Osteoblast (primary cell): ENCODE measurements around the gene RIMBP2. TPM values are rescaled to one million over a fixed set of nuclear protein-coding genes. Genes with fewer than 3 reads are reported as not detected.
"Not testable (repeated sequence)": the region's sequence is repeated elsewhere in the genome, so short reads cannot be mapped to it uniquely, and the experiment has no call there.

Experiments
- DNase-seq: peaks from one replicate; pipeline ENCODE4 v3.0.0; 2011; ENCODE audit warnings: low spot score, mixed read lengths; ENCODE audit not compliant: insufficient read length; ENCODE audit errors: missing footprints
- H2AFZ ChIP-seq: 2 replicates; pipeline ENCODE4 v1.6.0; 2011; ENCODE audit warnings: mild to moderate bottlenecking, low read length
- H3K27ac ChIP-seq: 2 replicates; pipeline ENCODE4 v1.5.1; 2011; ENCODE audit warnings: mild to moderate bottlenecking, low read depth, low read length, moderate library complexity
- H3K27me3 ChIP-seq: 2 replicates; pipeline ENCODE4 v1.6.0; 2012; ENCODE audit warnings: mild to moderate bottlenecking, control low read depth, inconsistent platforms, low read length, moderate library complexity; ENCODE audit not compliant: insufficient read depth
- H3K36me3 ChIP-seq: 2 replicates; pipeline ENCODE4 v1.5.1; 2011; ENCODE audit warnings: mild to moderate bottlenecking, low read length, control low read depth, moderate library complexity; ENCODE audit not compliant: insufficient read depth
- H3K4me1 ChIP-seq: 2 replicates; pipeline ENCODE4 v1.5.1; 2011; ENCODE audit warnings: mild to moderate bottlenecking, low read length, control low read depth, moderate library complexity; ENCODE audit not compliant: insufficient read depth
- H3K4me2 ChIP-seq: 2 replicates; pipeline ENCODE4 v1.6.0; 2011; ENCODE audit warnings: mild to moderate bottlenecking, low read length; ENCODE audit not compliant: insufficient read depth
- H3K4me3 ChIP-seq: fragments of 200-600 bp; sonication (generic); 3 replicates; pipeline ENCODE4 v1.5.1; 2012; ENCODE audit warnings: mild to moderate bottlenecking, low read length, inconsistent platforms; ENCODE audit not compliant: insufficient read depth
- H3K79me2 ChIP-seq: 2 replicates; pipeline ENCODE4 v1.6.0; 2012; ENCODE audit warnings: mild to moderate bottlenecking, low read length, control low read depth, inconsistent platforms; ENCODE audit not compliant: insufficient read depth
- H3K9me3 ChIP-seq: 2 replicates; pipeline ENCODE4 v1.5.1; 2011; ENCODE audit warnings: low read depth, low read length, control low read depth
- H4K20me1 ChIP-seq: 2 replicates; pipeline ENCODE4 v1.6.0; 2012; ENCODE audit warnings: mild to moderate bottlenecking, low read length, control low read depth; ENCODE audit not compliant: insufficient read depth
- total RNA-seq: library from RNA; depleted of rRNA; stranded (reverse); fragments of >200 nt; gene quantifications from 2 replicates; pipeline ENCODE4 v1.2.3, GENCODE V29; 2012
- TF ChIP-seq, protein P1 (sequence below): IDR thresholded peaks from 2 replicates; pipeline ENCODE4 v1.5.1; 2011; ENCODE audit warnings: mild to moderate bottlenecking, low read depth, low read length, moderate library complexity; ENCODE audit errors: extremely low read depth

The RIMBP2 gene
- total RNA-seq, 1 donor: not detected

DNA sequence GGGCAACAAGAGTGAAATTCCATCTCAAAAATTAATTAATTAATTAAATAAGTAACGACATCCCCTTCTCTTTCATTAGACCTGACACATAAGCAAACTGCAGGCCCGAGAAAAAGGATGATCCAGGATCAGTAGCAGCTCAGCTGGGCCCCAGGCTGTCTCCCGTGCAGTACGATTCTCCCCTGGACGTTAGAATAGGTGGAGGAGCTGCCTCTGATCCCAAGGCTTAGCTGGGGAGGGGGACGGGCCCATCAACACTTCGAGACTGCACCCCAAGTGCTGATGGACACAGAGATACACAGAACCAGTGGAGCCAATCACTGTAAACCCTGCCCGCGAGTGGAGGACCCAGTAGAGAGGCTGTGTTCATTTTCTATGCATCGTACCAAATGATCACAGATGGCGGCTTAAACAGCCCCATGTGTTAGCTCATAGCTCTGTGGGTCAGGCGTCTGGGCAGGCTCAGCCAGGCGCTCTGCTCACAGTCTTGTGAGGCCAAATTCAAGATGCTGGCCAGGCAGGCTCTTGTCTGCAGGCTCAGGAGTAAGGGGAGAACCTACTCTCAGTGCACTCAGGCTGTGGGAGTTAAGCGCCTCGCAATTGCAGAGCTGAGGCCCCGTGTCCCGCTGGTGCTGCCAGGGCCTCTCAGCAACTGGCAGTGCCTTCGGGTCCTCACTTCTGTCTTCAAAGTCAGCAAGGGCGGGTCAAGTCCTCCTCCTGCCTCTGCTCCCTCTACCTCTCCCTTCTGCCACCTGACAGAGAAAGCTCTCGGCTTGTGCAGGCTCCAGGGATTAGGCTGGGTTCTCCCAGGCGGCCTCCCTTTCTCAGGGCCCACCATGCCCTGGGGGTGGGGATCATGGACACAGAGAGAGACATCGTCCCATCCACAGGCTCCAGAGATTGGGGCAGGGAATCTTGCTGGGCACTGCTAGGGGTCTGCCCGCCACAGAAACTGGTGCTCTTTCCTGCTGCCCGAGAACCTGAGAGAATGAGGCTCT is 26.4 kb downstream of the RIMBP2 start:
- no peak overlapping the region for H3K4me3 ChIP-seq
- no peak overlapping the region for H3K27ac ChIP-seq
- no peaks in the 10 kb centered on the region for H3K79me2 ChIP-seq
- H3K4me2 ChIP-seq: no peak overlapping the region
- H3K27me3 ChIP-seq: no peaks in the 10 kb centered on the region
- TF ChIP-seq, protein P1, sequence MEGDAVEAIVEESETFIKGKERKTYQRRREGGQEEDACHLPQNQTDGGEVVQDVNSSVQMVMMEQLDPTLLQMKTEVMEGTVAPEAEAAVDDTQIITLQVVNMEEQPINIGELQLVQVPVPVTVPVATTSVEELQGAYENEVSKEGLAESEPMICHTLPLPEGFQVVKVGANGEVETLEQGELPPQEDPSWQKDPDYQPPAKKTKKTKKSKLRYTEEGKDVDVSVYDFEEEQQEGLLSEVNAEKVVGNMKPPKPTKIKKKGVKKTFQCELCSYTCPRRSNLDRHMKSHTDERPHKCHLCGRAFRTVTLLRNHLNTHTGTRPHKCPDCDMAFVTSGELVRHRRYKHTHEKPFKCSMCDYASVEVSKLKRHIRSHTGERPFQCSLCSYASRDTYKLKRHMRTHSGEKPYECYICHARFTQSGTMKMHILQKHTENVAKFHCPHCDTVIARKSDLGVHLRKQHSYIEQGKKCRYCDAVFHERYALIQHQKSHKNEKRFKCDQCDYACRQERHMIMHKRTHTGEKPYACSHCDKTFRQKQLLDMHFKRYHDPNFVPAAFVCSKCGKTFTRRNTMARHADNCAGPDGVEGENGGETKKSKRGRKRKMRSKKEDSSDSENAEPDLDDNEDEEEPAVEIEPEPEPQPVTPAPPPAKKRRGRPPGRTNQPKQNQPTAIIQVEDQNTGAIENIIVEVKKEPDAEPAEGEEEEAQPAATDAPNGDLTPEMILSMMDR: no peak
- H3K4me1 ChIP-seq: no peaks in the 10 kb centered on the region
- H2AFZ ChIP-seq: no peak overlapping the region
- no peaks in the 10 kb centered on the region for H3K36me3 ChIP-seq
- no peaks in the 10 kb centered on the region for H4K20me1 ChIP-seq
- peak; percentile 18 for DNase-seq
- no peaks in the 10 kb centered on the region for H3K9me3 ChIP-seq

DNA sequence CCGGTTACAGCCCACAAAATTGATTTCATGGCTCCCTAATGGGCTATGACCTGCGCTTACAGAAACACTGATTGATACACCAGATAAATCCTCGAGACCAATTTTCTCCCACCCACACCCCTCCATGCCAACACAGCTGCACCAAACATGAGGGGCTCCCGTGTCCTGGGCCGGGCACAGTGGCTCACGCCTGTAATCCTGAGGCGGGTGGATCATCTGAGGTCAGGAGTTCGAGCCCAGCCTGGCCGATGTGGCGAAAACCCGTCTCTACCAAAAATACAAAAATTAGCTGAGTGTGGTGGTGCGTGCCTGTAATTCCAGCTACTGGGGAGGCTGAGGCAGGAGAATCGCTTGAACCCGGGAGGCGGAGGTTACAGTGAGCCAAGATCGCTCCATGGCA is 27.1 kb downstream of the RIMBP2 start:
- not testable (repeated sequence) for H2AFZ ChIP-seq, H3K4me2 ChIP-seq, H3K27me3 ChIP-seq, H3K36me3 ChIP-seq, H3K4me3 ChIP-seq, H3K27ac ChIP-seq, DNase-seq, H3K79me2 ChIP-seq, H4K20me1 ChIP-seq, H3K9me3 ChIP-seq, H3K4me1 ChIP-seq

DNA sequence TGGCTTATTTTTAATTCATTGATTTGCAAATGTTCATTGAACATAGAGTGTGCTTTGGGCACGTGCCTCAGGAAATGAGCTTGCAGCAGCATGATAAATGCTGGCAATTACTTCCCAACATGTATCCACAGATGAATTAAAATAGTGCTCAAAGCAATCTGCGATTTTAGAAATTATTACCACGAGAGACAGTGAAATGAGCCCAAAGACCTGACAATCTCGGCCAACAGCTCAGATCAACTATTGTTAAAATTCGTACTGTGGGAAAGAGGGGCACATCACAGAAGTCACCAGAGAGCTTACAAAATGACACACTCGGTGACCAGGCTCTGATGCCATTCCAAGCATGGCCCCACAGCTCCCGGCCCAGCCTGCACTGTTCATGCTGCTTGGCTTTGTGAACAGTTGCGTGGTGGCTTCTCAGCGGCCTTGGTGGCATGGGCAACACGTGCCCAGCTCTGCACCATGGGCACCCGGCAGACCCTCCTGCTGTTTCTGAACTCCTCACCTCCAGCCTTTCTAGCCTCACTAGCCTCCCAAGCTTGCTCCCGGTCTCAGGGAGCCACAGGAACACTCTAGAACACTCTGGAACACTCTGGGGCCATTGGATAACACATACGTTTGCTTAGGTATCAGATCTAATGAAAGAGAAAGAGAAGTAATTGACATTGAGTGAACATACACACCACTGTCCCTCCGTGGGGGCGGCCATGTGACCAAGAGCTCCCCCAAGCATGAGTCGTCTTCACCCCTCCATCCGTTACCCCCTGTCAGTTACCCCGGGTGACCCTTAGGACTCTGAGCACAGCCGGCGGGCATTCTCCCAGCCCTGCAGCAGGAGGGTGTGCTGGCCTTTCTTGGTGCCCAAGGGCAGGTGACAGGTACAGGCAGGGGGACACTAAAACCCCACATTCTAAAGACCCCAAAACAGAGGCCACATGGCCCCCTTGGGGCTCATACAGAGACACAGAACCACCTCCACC is 28.0 kb downstream of the RIMBP2 start:
- TF ChIP-seq, protein P1: no peak
- H4K20me1 ChIP-seq: no peaks in the 10 kb centered on the region
- peak; percentile 81 for DNase-seq
- no peak overlapping the region for H2AFZ ChIP-seq
- no peaks in the 10 kb centered on the region for H3K79me2 ChIP-seq
- H3K27ac ChIP-seq: no peak overlapping the region
- no peaks in the 10 kb centered on the region for H3K27me3 ChIP-seq
- no peak overlapping the region for H3K4me2 ChIP-seq
- H3K36me3 ChIP-seq: no peaks in the 10 kb centered on the region
- H3K4me1 ChIP-seq: no peaks in the 10 kb centered on the region
- H3K4me3 ChIP-seq: no peak overlapping the region
- H3K9me3 ChIP-seq: no peaks in the 10 kb centered on the region

DNA sequence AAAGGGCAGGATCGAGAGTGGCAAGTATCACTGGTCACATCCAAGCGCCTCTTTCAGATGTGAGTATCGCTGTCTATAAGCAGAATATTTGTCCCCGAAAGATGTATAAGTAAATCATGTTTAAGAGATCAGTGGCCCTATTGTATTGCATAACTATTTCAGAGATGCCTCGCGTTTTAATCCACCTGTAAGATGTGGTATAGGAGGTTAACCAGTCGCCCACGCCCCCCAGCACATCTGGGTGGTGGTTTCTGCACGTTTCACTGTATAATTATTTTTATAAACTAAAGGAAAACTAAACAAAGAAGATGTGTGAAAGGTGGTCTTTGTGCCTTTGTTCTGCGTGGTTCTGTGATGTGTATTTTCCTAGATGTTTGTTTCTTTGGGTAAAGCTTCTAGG is 28.9 kb downstream of the RIMBP2 start:
- Histone ChIP-seq H4K20me1 (no peaks in the 10 kb centered on the region), H2AFZ (no peak overlapping the region), H3K79me2 (no peaks in the 10 kb centered on the region), H3K27me3 (no peaks in the 10 kb centered on the region), H3K4me2 (no peak overlapping the region), H3K9me3 (no peaks in the 10 kb centered on the region), H3K36me3 (no peaks in the 10 kb centered on the region), H3K4me1 (no peaks in the 10 kb centered on the region), H3K4me3 (no peak overlapping the region), H3K27ac (no peak overlapping the region)
- DNase-seq: no peak
- TF ChIP-seq, protein P1: no peak
